Esophagus muscularis mucosa (tissue), 3 donors: ENCODE results near the gene KCNQ1.
A peak's percentile ranks its signal among the peaks of the same experiment; 100 is the strongest.

Experiments used
- CTCF ChIP-seq, 3 experiments: fragments of 200-600 bp in 2 of 3; fragments of 450-650 bp in 1 of 3; sonication (generic) in 2 of 3; IDR thresholded peaks; one replicate each; pipeline ENCODE4 v1.5.1; 2017 to 2019; ENCODE audit warnings: antibody characterized with exemption in 3 of 3, mild to moderate bottlenecking in 2 of 3, moderate library complexity in 1 of 3
- POLR2A ChIP-seq: fragments of 450-650 bp; IDR thresholded peaks from one replicate; pipeline ENCODE4 v1.6.1; 2017; ENCODE audit warnings: antibody characterized with exemption, moderate library complexity, mild to moderate bottlenecking, low read depth

GRCh38 chr11:2885017-2885677 lies 440.3 kb downstream of the KCNQ1 start:
- no peak for TF ChIP-seq POLR2A
- peak; percentile 44 to 61 (median 45) for TF ChIP-seq CTCF (IDR thresholded peaks at IDR 0.05)
